GM18508 (cell line): ENCODE results near the gene KAZN.

Experiments used
- ATAC-seq: cut with Tn5 transposase; IDR thresholded peaks from one replicate; pipeline ENCODE4 v1.9.1; 2021; ENCODE audit warnings: moderate number of reproducible peaks; ENCODE audit not compliant: insufficient read depth, unreplicated experiment

The KAZN gene

GRCh38 chr1:14699620-14700019 is 101.1 kb downstream of the KAZN start:
- ATAC-seq = no peak

GRCh38 chr1:14704846-14705245 is 106.4 kb downstream of the KAZN start:
- ATAC-seq = no peak

DNA sequence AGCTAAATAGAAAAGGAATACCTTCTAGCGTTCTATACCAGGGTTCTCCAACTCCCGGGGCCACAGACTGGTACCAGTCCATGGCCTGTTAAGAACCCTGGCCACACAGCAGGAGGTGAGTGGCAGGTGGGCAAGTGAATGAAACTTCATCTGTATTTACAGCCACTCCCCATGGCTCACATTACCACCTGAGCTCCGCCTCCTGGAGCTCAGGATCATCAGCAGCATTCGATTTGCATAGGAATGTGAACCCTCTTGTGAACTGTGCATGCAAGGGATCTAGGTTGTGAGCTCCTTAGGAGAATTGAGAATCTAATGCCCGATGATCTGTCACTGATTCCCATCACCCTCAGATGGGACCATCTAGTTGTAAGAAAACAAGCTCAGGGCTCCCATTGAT is 107.3 kb downstream of the KAZN start:
- no peak for ATAC-seq

DNA sequence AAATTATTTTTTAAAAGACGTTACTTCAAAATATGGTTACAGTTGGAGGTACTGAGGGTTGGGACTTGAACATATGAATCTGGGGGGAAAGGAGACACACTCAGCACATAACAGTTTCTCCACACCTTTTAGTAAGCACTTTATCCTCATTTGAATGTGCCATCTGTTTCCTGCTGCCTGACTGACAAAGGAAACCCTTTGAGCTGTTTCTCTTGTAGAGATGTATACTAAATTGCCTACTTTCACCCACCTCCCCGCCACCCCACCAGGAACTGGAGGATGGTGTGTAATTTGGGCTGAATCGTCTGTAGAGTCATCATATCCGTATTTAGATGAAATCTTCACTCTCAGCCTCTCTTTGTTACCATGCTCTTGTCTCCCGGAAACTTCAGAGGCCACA is 108.1 kb downstream of the KAZN start:
- no peak for ATAC-seq

- no peak for ATAC-seq
Observed at GRCh38 chr1:14707531-14708445, 109.3 kb downstream of the KAZN start.

- ATAC-seq = no peak
Observed at GRCh38 chr1:14710331-14710730, 111.8 kb downstream of the KAZN start.

- no peak for ATAC-seq
Observed at GRCh38 chr1:14712136-14712535, 113.7 kb downstream of the KAZN start.

GRCh38 chr1:14713077-14713476 is 114.6 kb downstream of the KAZN start:
- no peak for ATAC-seq

- ATAC-seq = no peak
Observed at GRCh38 chr1:14715266-14715665, 116.8 kb downstream of the KAZN start.

DNA sequence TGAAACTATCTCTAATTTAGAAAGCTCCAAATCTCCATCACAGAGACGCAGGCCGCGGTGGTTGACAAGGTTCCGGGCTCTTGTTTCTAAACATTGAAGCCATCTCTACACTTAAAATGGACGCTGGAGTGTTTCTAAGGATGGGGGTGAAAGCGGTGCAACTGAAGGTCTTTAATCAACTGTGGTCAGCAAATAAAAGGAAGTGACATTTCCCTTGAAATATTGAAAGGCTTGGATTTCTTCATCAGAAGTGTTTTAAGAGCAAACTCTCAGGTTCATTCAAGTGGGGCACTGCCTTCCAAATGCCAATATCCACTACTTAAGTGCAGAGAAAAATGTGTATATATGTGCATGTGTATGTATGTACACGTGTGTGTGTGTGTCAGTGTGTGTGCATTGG is 117.3 kb downstream of the KAZN start:
- no peak for ATAC-seq

- ATAC-seq = no peak
Observed at GRCh38 chr1:14716474-14716873, 118.0 kb downstream of the KAZN start.

DNA sequence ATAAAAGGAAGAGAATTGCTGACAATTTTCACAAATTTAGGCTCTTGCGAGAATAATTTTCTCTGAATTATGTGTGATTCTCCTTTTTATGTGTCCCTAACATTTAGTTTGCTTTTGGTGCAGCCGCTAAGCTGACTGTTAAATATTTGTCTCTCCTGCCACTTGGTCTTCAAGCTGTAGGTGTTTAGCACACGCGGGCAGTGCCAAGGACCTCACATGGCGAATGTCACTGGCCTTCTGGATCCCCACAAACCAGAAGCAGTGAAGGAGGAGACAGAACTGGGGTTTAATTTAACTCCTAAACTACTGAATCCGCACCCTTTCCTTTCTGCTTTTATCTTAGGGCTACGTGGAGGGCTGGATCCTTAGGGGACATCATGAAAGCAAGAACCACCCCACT is 120.0 kb downstream of the KAZN start:
- no peak for ATAC-seq

GRCh38 chr1:14723401-14723800 is 124.9 kb downstream of the KAZN start:
- ATAC-seq = no peak

- ATAC-seq = no peak
Observed at GRCh38 chr1:14724246-14724645, 125.8 kb downstream of the KAZN start.

DNA sequence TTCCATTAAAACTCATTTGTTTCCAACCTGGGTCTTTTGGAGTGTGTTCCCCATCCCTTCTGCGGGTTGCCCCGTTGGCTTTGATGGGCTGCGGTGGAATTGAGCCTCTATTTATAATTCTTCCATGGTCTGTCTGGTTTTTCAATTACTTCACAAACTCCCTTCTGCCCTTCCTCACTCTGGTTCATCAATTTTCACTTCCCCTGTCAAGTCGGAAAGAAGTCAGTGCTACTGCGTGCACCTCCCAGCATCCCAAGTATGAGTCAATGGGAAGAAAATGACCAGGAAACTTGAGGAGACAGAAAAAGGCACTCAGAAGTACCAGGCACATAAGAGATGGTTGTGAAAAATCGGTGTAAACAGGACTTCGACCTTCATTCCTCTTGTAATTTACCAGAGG is 126.2 kb downstream of the KAZN start:
- ATAC-seq = no peak

- no peak for ATAC-seq
Observed at GRCh38 chr1:14725238-14725637, 126.8 kb downstream of the KAZN start.

GRCh38 chr1:14725695-14726094 is 127.2 kb downstream of the KAZN start:
- no peak for ATAC-seq

- ATAC-seq = no peak
Observed at GRCh38 chr1:14726606-14727005, 128.1 kb downstream of the KAZN start.

DNA sequence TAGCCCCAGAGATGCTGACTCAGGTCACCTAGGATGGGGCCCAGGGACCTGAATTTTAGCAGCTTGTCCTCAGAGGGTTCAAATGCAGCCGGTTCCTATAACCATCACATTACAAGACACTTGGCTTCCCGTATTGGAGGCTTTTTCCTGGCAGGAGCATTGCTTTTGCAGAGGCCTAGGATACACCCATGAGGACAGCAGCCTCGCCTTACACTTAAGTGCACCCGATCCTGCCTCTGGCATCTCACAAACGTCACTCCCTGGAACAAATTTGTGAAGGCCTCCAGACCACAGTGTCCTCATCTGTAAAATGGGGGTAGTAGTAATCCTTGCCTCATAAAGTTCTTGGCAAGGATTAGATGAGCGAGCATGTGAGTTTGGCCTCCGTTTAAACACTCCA is 130.0 kb downstream of the KAZN start:
- no peak for ATAC-seq

DNA sequence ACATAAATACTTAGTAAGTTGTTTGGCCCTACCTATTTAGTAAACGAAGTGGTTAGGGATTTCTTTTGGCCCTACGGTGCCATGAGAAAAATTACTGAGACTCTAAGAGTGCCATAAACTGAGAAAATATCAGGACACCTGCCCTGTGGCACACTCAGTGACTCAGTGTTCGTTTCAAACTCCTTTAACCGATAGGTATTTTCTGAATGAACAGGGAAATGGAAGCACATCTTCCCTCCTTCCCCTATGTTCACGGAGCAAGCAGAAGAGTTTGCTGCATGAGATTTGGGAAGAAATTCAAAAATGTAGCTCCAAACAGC is 134.2 kb downstream of the KAZN start:
- ATAC-seq = no peak

DNA sequence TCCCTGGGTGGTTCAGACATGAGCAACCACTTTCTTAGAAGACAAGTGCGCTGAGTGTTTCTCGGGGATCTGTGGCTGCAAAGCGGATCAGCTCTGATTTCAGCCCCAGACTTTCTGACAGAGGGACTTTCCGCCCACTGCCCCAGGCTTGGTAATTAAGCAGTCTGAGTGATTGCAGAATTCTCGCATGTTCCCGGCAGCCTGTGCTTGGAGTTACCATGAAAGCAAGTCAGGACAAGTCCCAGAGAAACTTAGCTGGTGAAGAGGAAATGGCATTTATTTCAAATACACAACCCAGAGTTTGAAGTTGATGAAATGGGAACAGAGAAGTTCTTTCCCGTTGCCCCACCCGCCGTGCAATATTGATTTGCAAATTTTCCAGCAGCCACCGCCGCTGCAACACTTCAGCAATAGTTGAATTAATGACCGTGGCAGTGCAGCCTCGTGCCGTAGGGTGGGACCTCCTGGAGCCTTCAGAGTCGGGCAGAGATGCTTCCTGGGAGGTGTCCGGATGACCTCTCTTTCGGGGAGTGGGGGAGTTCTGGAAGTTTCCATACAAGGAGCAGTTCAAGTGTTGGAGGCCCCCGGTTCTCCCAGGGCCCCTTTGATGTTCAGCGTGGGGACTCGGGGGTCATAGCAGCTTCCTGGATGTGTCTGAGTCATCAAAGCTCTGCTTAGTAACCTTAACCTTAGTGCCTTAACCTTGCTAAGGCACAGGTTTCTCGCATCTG is 134.7 kb downstream of the KAZN start:
- no peak for ATAC-seq

GRCh38 chr1:14733779-14734140 is 135.3 kb downstream of the KAZN start:
- ATAC-seq = no peak
